ENCODE results near the gene SRBD1.

Gene SRBD1

DNA sequence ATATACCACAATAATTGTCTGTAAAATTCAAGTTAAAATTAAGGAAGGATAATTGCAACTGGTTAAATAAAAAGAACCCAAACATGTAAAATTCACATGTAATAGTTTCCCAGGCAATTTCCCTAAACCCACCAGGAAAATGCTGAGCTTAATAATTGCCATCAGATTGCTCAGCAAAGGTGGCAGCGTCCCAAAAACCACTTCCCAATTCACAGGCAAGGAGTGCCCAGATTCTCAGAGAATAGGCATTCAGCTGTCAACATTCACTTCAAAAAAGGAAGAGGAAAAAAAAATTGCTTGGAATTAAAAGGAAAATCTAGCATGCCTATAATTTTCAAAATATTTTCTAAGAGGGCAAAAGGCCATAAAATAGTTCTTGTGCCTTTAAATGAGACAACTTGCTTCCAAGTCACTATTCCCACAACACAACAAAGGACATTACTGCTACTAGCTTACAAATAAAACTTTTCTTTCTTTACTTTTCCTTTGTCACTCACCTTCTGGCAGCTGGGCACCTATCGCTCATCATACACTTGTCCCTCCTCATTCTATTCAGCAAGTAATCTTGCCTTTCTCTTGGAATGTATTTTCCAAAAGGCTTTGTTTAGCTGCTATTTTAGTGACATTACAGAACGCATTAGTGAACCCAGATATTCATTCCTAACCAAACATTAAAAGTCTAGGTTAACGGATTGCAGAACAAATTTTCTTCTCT is 15.2 kb downstream of the SRBD1 start:
- DNase-seq = peak; percentile 49

DNA sequence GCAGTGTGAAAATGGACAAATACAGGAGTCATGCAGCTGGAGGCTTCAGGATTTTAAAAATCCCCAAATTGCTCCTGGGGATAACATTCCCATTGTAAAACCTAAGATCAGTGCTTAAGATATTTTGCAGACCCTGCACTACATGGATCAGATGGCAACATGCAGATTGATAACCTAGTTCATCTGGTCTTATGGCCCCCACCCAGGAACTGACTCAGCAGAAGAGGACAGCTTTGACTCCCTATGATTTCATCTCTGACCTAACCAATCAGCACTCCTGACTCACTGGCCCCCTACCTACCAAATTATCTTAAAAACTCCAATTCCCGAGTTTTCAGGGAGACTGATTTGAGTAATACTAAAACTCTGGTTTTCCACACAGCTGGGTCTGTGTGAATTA is 20.0 kb downstream of the SRBD1 start:
- no peak for DNase-seq

DNA sequence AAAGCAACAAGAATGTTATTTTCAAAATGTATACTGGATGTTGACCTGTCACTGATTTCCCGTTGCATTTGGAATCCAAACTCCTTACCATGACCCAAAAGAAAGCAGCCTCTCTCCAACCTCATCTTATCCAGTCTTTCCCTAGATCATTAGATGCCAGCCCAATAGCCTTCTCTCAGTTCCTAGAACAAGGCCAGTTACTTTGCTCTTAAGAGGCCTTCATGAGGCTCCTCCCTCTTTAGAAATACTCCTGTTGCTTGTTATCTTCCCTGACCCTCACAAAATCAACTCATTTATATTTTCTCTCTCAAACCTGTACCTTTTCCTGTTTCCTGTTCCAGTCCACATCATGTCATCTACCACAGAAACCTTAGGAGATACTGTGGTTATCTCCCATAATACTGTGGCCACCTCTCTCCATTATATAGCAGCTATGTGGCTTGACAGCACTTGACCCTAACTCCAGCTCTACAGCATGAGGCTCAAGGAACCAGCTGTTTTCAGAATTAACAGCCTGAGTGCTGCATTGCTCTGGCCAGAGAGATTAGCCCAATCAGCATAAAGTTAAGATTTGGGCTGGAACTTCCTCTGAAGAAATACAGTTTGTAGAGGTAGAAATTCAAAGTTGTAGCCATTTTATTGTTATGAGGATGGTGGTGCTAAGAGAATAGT is 22.8 kb downstream of the SRBD1 start:
- DNase-seq = no peak

DNA sequence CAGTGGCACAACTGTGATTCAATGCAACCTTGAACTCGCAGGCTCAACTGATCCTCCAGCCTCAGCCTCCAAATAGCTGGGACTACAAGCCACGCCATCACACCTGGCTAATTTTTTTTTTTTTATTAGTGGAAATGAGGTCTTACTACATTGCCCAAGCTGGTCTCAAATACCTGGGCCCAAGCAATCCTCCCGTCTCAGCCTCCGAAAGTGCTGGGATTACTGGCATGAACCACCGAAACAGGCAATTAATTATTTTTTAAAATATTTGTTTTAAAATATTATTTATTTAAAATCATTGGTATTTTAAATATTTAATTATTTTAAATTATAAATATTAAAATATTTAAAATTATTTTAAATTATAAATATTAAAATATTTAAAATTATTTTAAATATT is 24.5 kb downstream of the SRBD1 start:
- DNase-seq = no peak

DNA sequence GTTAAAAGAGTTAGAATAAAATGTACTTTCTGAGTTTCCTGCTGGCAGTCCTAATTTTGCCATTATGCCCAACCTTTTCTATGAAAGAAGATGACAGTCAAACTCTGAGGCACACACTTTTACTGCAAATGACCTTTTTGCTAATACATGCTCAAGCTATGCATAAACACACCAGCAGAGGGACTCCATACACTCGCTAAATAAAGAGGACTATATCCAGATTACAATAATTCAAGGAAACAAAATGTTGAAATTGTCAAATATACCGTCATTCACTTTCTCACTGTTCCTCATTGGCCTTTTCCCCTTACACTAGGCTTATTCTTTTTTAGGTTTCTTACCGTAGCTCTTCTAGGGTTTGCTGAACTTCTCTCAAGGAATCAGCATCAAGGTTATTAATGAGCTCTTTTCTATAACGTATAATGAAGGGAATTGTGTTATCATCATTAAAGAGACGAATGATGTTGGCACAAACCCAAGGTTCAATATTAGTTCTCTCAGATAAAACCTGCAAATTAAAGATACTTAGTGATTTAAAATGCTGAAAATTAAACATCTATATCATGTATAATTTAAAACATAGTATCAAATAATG is 25.7 kb downstream of the SRBD1 start:
- peak; percentile 4 for DNase-seq

DNA sequence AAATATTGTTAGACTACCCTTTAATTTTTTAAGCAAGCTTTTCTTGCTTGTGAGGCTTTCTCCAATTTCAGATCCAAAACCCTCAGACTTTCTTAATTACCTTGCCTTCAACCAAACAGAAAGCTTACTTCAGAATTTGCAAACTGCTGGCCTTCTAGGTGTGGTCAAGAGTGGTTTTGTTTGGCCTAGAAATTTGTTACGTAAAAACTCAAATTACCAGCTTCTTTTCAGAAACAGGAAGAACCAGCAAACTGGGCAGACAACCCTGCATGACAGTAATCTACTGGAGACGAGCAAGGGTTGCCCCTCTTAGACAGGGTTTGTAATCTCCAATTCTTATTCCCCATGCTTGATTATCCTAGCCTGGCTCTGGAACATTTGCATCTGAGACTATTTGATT is 27.1 kb downstream of the SRBD1 start:
- no peak for DNase-seq

DNA sequence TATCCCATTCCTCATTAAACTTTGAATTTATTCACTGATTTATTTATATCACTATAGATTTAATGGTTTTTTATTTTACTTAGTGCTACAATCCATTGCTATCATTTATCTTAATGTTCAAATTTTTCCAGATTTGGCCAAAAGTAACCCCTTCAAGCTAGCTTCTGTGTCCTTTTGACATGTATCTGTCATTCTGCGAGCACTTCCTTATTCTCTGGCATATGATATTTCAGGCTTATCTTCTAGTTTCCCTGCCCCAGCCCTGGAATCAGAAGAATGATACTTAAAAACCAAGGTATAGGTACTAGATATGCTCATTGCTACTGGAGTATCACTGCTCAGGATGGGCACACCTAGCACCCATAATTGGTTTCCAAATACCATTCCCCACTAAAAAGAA is 28.5 kb downstream of the SRBD1 start:
- DNase-seq = no peak

DNA sequence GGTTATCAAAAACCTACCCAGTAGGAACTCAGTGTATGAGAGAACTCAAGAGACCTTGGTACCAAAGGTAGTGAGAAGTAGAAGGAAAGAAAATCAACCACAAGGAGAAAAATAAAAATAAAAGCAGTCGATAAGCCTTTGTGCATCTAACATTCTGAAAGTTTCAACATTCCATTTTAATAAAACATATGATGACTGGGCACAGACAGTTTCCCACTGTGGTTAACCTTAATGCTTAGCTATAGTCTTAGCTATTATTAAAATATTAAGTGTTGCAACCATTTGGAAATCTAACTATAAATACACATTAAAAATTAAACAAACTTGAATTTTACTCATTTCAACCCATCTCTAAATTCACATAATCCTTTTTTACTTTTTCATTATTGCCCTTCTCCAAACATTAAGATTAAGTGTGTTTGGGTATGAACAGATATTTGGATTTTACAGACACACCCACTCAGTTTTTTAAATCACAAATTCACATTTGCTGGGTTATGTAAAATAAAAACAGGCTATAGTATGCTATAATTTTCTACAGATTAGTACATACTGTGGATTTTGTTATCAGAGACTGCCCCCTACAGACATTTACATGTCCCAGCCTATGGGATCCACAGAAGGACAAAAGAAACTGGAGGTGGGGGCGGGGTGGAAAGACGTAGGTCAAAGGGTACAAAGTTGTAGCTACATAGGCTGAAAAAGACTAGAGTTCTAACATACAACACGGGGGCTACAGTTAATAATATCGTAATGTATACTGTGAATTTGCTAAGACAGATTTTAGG is 32.8 kb downstream of the SRBD1 start:
- DNase-seq = peak; percentile 8

DNA sequence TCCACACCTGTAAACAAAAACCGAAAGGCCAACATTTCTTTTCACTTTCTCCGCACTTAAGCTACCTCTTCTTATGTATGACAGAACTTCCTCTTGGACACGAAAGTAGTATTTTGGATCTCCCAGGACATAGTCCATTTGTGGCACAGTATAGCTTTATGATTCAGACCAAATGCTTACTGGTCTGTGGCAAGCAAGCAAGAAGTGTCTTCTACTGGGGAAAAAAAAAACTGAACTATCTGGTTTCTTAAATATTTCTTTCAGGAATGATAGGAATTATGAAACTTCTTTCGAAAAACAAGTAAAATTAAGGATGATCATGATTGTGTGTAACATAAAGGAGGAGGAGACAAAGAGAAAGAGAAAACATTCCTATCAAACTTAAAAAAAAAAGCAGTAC is 33.6 kb downstream of the SRBD1 start:
- no peak for DNase-seq

DNA sequence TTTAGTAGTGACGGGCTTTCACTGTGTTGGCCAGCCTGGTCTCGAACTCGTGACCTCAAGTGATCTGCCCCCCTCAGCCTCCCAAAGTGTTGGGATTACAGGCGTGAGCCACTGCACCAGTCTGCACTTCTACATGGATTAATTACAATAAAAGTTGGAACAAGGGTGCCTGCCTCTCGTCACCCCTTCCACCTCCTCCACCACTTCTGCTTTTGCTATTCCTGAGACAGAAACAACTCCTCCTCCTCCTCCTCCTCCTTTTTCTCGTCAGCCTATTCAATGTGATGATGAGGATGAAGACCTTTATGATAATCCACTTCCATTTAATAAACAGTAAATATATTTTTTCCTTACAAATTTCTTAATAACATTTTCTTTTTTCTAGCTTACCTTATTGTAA is 35.2 kb downstream of the SRBD1 start:
- DNase-seq = no peak

DNA sequence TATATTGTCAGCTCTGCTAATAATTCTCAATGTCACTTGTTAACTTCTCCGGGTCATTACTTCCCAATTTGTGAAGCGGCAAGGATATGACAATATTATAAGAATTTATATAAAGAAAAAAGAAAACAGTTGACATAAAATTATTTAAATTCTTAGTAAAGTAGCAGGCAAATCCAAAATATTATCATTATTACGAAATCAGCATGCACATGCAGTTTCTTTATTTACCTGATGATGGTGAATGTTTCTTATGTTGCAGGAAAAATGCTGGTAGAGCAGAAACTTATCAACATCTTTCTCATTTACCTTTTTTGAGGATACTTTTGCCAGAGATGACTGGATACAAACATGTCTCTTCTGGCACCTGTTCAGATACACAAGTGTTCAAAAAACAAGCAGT is 38.1 kb downstream of the SRBD1 start:
- no peak for DNase-seq

DNA sequence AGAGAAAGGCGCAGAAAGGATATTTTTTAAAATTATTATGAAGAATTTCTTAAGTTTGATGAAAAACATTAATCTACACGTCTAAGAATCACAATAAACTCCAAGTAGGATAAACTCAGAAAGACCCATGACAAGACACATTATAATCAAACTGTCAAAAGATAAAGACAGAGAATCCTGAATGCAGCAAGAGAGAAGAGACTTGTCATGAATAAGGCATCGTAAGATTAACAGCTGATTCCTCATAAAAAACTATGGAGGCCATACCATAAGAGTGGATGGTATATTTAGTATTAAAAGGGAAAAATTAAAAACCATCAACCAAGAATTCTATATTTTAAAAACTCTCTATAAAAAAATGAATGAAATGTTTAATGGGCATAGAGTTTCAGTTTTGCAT is 39.1 kb downstream of the SRBD1 start:
- no peak for DNase-seq

DNA sequence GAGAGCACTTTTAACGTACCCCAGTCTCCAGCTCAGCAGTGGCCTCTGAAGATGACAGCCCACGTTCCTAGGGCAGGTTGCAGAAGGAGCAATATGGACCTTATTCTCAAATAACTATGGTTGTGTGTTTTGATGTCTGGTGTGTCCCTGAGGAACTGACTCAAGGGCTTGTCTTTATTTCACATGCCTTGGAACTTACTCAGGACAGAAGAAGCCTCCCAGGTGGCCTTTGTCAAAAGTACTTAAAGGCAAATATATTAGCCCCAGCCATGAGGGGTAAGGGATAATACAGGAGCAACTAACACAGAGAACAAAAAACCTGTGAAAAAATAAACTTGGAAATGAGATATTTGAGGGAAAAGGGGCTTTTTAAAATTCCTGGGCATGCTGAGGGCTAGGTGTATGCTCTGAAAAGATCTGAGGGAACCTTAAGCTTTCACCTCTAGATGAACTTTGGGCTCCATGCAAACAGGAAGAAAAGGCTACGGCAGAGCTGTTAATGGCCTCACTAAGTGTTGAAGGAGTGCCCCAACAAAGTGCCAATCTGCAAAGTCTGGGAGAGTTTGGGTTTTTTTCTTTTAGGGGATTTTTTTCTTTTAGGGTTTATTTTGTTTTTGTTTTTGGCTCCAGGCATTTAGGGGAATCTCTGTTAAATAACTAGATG is 40.3 kb downstream of the SRBD1 start:
- no peak for DNase-seq

DNA sequence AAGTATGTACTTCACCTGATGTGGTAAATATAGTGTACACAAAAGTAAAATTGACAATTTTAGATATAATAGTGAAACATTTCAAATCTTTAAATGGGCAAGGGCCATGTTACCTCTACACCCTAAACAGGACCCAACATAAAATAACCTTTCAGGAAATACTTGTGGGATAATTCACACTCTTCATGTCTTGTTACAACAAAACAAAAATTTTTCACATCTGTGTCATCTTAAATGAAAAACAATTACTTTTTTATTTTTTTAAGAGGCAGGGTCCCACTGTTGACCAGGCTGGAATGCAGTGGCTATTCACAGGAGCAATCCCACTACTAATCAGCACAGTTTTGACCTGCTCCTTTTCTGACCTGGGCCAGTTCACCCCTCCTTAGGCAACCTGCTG is 42.1 kb downstream of the SRBD1 start:
- no peak for DNase-seq

DNA sequence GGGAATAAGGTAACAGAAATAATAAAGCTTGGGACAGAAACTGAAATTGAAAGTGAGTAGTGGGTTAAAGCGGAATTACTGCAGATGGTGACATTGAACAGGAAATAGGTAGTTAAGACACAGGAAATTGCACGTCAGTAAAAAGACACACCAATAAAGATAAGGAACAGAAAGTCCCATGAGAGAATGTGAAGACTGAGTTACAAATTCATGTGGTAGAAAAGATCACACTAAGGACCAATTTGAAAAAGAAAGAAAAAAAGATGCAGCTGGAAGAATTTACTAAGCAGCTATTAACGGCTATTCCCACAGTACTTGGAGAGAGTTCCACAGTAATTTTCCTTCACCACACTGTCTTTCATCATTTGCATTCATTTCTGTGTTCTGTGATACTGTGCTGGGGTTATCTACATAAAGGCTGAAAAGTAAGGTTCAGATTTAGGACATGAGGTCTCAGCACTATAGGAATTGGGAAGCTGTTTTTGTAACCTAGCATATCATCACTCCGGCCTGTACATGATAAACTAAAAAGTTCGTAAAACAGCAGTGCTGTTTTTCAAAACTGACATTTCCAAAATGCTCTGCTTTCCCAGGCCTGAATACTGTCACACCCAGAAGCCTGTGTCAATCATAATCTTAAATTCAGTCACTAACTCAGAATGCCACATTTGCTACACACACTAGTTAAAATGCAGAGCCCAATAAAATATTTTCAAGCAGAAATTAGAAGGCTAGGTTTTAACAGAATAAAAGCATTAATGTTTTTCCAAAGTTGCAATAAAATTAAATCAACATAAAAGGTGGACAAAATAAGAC is 42.9 kb downstream of the SRBD1 start:
- DNase-seq = no peak

DNA sequence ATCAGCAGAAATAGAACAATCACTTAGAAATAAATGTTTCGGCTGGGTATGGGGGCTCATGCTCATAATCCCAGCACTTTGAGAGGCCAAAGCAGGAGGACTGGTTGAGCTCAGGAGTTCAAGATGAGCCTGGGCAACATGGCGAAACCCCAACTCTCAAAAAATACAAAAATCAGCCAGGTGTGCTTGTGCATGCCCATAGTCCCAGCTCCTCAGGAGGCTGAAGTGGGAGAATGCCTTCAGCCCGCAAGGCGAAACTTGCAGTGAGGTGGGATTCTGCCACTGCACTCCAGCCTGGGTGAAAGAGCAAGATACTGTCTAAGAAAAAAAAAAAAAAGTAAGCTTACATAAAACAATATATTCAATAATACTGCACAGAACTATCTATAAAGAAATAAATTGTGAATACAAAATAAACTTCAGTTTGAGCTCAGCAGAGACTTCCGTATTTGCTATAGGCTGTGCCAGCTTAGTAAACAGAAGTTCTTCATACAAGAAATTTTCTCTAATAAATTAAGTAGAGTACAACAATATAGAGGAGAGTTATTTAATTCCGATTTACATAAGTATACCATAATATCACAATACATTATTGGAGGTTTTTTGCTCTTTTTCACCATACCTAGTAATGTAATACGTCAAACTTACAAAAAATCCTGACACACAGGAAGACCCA is 43.6 kb downstream of the SRBD1 start:
- no peak for DNase-seq

DNA sequence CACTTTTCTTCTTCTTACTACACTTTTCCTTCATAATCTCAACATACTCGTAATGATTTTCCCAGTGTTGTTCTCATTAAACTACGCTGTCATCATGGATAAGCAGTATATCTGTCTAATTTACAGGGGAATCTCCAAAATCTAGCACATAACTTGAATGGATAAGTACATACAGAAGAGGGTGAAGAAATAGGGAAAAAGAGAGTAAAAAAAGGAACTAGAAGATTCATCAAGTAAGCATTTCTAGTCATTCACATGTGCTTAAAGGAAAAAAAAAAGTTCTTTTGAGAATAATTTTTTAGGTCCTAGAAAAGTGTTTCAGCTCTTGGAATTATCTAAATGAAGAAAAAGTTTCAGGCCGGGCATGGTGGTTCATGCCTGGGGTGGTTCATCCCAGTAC is 51.6 kb downstream of the SRBD1 start:
- DNase-seq = no peak

DNA sequence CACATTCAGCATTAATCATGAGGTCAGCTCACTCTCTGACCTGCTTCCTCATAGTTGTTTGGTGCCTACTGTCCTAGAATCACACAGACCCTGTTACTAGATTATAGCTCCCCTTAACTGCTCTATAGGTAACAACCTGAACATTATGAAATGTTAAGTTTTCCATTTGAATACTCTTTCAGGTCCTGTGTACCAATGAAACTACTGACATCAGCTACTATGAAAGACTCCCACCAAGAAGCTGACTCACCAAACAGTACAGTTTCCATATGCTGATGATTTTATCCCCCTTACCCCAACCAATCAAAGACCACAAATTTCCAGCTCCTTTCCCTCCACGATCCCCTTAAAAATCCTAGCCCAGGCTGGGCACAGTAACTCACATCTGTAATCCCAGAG is 56.3 kb downstream of the SRBD1 start:
- DNase-seq = peak; percentile 15

DNA sequence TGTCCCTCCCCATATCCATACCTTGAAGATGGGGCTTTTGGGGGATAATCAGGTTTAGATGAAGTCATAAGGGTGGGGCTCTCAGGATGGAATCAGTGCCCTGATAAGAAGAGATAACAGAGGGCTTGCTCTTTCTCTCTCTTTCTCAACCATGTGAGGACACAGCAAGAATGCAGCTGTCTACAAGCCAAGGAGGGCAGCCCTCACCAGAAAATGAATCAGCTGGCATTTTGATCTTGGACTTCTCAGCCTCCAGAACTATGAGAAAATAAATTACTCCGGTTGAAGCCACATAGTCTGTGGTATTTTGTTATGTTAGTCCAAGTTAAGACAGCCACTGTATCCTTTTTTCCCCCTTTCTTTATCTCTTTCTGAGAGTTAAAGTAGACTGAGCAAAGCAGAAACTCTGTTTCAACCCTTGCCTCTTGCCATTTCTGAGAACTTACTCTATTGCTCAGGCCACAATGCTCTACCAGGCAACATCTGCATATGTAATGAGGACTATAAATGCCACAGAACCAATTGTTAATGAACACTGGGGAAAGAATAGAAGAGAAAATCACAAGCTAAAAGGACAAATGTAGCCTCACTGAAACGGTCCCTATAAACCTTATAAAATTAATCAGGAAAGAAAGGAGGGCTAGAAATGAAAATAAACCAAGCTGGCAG is 56.9 kb downstream of the SRBD1 start:
- DNase-seq = peak; percentile 89

DNA sequence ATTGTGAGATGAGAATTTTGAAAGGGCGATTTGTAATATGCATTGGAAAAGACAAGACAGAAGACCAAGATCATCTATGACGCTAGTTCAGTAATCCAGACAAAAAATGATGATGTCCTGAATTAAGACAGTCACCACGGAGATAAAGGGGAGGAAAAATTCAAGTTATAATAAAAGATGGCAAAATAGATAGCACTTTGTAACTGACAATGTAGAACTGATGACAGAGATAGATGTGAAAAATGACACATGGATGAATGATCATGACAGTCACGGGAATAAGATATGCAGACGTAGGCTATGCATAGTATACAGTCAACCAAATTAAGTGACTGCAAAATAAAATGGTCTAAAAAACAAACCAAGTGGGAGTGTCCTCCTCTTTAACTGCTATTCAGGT is 59.2 kb downstream of the SRBD1 start:
- DNase-seq = no peak

DNA sequence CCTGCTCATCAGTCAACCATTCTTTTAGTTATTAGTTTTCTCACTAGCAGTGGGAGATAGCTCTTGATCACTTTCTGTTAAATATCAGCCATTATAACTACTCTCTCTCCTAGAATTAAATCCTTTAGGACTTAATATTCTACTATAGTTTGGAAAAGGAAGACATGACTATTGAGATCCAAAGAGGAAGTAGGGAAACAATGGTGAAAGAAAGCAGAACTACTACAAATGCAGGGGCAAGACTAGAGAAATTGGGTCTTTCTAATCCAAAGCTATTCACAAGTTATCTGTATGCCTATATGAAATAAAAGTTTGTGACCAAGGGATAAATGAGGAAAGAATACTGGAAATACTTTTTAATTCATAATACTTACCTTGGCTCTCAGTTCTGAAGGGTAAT is 65.1 kb downstream of the SRBD1 start:
- DNase-seq = no peak
